ENCODE data around the gene SMIM15. TPM values are rescaled to one million over a fixed set of nuclear protein-coding genes. Genes with fewer than 3 reads are reported as not detected.
A peak's percentile ranks its signal among the peaks of the same experiment; 100 is the strongest.
"Not testable (repeated sequence)": the region's sequence is repeated elsewhere in the genome, so short reads cannot be mapped to it uniquely, and the experiment has no call there.

Gene SMIM15, protein sequence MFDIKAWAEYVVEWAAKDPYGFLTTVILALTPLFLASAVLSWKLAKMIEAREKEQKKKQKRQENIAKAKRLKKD
- total RNA-seq: 10 to 100 TPM; 23.1 to 30.6 (median 28.8) TPM

- peak; percentile 63 for DNase-seq (ENCODE audit: low spot score)
- peak; percentile 94 for ATAC-seq (ENCODE audit: low FRiP score)
- TF ChIP-seq, protein P1, sequence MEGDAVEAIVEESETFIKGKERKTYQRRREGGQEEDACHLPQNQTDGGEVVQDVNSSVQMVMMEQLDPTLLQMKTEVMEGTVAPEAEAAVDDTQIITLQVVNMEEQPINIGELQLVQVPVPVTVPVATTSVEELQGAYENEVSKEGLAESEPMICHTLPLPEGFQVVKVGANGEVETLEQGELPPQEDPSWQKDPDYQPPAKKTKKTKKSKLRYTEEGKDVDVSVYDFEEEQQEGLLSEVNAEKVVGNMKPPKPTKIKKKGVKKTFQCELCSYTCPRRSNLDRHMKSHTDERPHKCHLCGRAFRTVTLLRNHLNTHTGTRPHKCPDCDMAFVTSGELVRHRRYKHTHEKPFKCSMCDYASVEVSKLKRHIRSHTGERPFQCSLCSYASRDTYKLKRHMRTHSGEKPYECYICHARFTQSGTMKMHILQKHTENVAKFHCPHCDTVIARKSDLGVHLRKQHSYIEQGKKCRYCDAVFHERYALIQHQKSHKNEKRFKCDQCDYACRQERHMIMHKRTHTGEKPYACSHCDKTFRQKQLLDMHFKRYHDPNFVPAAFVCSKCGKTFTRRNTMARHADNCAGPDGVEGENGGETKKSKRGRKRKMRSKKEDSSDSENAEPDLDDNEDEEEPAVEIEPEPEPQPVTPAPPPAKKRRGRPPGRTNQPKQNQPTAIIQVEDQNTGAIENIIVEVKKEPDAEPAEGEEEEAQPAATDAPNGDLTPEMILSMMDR (IDR thresholded peaks at IDR 0.05): peak in 1 of 3 donors; percentile 2
Measured at GRCh38 chr5:61162010-61162831, at the start of gene SMIM15. TSS of gene SMIM15 (minus strand) at chr5:61162468. CDS start at chr5:61160171, 2,297 bp downstream.

DNA sequence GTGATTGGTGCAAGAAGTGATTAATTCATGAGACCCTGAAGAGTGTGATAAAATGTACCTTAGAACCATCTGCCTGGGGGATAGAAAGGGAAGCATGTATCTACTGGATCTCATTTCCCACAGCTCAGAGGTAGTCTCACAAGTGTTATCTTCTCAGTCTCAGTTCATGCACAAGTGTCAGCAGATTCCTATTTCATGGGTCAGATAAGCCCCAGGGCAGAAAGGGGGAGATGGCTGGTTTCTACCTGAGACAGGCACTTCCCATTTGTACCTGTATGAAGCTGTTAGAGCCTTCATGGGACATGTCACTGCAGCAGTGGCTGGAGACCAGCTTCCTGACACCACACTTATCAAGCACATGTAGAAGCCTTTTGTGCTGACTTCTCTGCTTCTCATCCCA is 45.6 kb upstream of the SMIM15 start:
- no peak for ATAC-seq (ENCODE audit: low FRiP score)
- TF ChIP-seq, protein P1 (IDR thresholded peaks at IDR 0.05): no peak
- no peak for DNase-seq (ENCODE audit: low spot score)

GRCh38 chr5:61205013-61205412 is 42.7 kb upstream of the SMIM15 start:
- no peak for ATAC-seq (ENCODE audit: low FRiP score)
- TF ChIP-seq, protein P1 (IDR thresholded peaks at IDR 0.05): no peak
- DNase-seq (ENCODE audit: low spot score): no peak

- DNase-seq (ENCODE audit: low spot score) (no peak), ATAC-seq (ENCODE audit: low FRiP score) (no peak)
- TF ChIP-seq, protein P1 (IDR thresholded peaks at IDR 0.05): no peak
Measured at GRCh38 chr5:61202213-61202612, 39.9 kb upstream of the SMIM15 start.

- no peak for DNase-seq (ENCODE audit: low spot score)
- no peak for ATAC-seq (ENCODE audit: low FRiP score)
- TF ChIP-seq, protein P1 (IDR thresholded peaks at IDR 0.05): no peak
Measured at GRCh38 chr5:61200582-61201155, 38.4 kb upstream of the SMIM15 start.

DNA sequence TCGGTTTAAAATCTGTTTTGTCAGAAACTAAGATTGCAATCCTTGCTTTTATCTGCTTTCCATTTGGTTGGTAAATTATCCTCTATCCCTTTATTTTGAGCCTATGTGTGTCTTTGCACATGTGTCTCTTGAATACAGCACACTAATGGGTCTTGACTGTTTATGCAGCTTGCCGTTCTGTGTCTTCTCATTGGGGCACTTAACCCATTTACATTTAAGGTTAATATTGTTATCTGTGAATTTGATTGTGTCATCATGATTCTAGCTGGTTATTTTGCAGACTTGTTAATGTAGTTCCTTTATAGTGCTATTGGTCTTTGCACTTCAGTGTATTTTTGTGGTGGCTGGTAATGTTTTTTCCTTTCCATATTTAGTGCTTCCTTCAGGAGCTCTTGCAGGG is 36.3 kb upstream of the SMIM15 start:
- ATAC-seq (ENCODE audit: low FRiP score) (no peak), DNase-seq (ENCODE audit: low spot score) (no peak)
- TF ChIP-seq, protein P1 (IDR thresholded peaks at IDR 0.05): no peak

DNA sequence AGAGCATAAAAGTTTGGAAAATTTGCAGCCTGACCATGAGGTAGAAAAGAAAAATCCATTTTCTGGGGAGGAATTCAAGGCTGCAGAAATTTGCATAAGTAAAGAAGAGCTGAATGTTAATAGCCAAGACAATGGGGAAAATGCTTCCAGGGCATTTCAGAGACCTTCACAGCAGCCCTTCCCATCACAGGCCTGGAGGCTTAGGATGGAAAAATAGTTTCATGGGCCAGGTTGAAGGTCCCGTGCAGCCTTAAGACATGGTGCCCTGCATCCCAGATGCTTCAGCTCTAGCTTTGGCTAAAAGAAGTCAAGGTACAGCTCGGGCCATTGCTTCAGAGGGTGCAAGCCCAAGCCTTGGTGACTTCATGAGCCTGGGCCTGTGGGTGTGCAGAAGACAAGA is 25.6 kb upstream of the SMIM15 start:
- not testable (repeated sequence) for DNase-seq (ENCODE audit: low spot score)

GRCh38 chr5:61187352-61187751 is 25.1 kb upstream of the SMIM15 start:
- not testable (repeated sequence) for DNase-seq (ENCODE audit: low spot score); ATAC-seq (ENCODE audit: low FRiP score)

More for the DNA sequence above, 25.6 kb upstream of the SMIM15 start:
- ATAC-seq (ENCODE audit: low FRiP score): not testable (repeated sequence)
